SK-N-SH (cell line): ENCODE results near the gene AMACR. TPM values are rescaled to one million over a fixed set of nuclear protein-coding genes. Genes with fewer than 3 reads are reported as not detected.
A peak's percentile ranks its signal among the peaks of the same experiment; 100 is the strongest.

ENCODE experiments used
- CTCF ChIA-PET: fragments of 300-600, 350-600 bp; formaldehyde crosslinking; extraction: SDS; loops from one replicate; lab custom pipeline; 2021; lab: Yijun Ruan, JAX
- POLR2A ChIA-PET: fragments of 350-600 bp; sonication (Branson Sonifier 250); formaldehyde crosslinking; extraction: SDS; loops from one replicate; lab custom pipeline; 2020; ENCODE audit warnings: antibody characterized with exemption, inconsistent platforms; lab: Yijun Ruan, JAX
- DNase-seq: peaks from one replicate; pipeline ENCODE4 v3.0.0; 2012
- H2AFZ ChIP-seq: fragments of 200-600 bp; sonication (generic); 2 replicates; pipeline ENCODE4 v1.8.1; 2016; ENCODE audit warnings: antibody characterized with exemption, mild to moderate bottlenecking, low read depth
- H3F3A ChIP-seq: fragments of 200-600 bp; sonication (generic); replicated peaks from 2 replicates; pipeline ENCODE3; 2016; ENCODE audit warnings: antibody characterized with exemption, mild to moderate bottlenecking; ENCODE audit not compliant: insufficient read depth
- H3K27ac ChIP-seq, 2 experiments: fragments of 200-500 bp in 1 of 2; fragments of 200-600 bp in 1 of 2; sonication (Bioruptor generic) in 1 of 2; sonication (generic), shearing (Covaris generic) in 1 of 2; 2 replicates each; pipeline versions ENCODE4 v1.5.1 to v1.6.1; 2014 to 2016; ENCODE audit warnings: low read depth in 2 of 2, inconsistent platforms in 1 of 2, low read length in 1 of 2, mild to moderate bottlenecking in 1 of 2, mixed read lengths in 1 of 2
- H3K27me3 ChIP-seq: fragments of 200-600 bp; sonication (generic), shearing (Covaris generic); 2 replicates; pipeline ENCODE4 v1.6.1; 2016; ENCODE audit warnings: mixed run types; ENCODE audit not compliant: insufficient read depth
- H3K36me3 ChIP-seq, 2 experiments: fragments of 200-500 bp in 1 of 2; fragments of 200-600 bp in 1 of 2; sonication (Bioruptor generic) in 1 of 2; sonication (generic) in 1 of 2; replicated peaks in 1 of 2; 2 replicates each; pipeline versions ENCODE3 to v1.5.1; 2014 to 2016; ENCODE audit warnings: low read length in 1 of 2, mild to moderate bottlenecking in 1 of 2; ENCODE audit not compliant: insufficient read depth in 2 of 2, control insufficient read depth in 1 of 2
- H3K4me1 ChIP-seq, 2 experiments: fragments of 200-500 bp in 1 of 2; fragments of 200-600 bp in 1 of 2; sonication (Bioruptor generic) in 1 of 2; sonication (generic), shearing (Covaris generic) in 1 of 2; 2 replicates each; pipeline versions ENCODE4 v1.5.1 to v1.6.1; 2014 to 2016; ENCODE audit warnings: low read depth in 1 of 2, low read length in 1 of 2, mixed run types in 1 of 2; ENCODE audit not compliant: insufficient read depth in 2 of 2, control insufficient read depth in 1 of 2
- H3K4me2 ChIP-seq: fragments of 200-600 bp; sonication (generic), shearing (Covaris generic); 2 replicates; pipeline ENCODE4 v1.6.1; 2017; ENCODE audit warnings: mixed run types
- H3K4me3 ChIP-seq, 2 experiments: fragments of 200-500 bp in 1 of 2; fragments of 200-600 bp in 1 of 2; sonication (Bioruptor generic) in 1 of 2; sonication (generic), shearing (Covaris generic) in 1 of 2; 2 replicates each; pipeline versions ENCODE4 v1.5.1 to v1.8.1; 2014 to 2016; ENCODE audit warnings: low read depth in 2 of 2, inconsistent platforms in 1 of 2, low read length in 1 of 2, mild to moderate bottlenecking in 1 of 2, mixed read lengths in 1 of 2, moderate library complexity in 1 of 2
- H3K79me2 ChIP-seq: fragments of 200-600 bp; sonication (generic); 2 replicates; pipeline ENCODE4 v1.8.1; 2017; ENCODE audit warnings: mild to moderate bottlenecking; ENCODE audit not compliant: insufficient read depth
- H3K9ac ChIP-seq: fragments of 200-600 bp; sonication (generic); 2 replicates; pipeline ENCODE4 v1.6.1; 2017; ENCODE audit warnings: mixed run types
- H3K9me2 ChIP-seq: fragments of 200-600 bp; sonication (generic); 2 replicates; pipeline ENCODE4 v1.6.1; 2017; ENCODE audit warnings: mixed run types
- H3K9me3 ChIP-seq: fragments of 200-600 bp; sonication (generic); 2 replicates; pipeline ENCODE4 v1.6.1; 2017; ENCODE audit warnings: mixed run types, mild to moderate bottlenecking, moderate library complexity
- H4K20me1 ChIP-seq: fragments of 200-600 bp; sonication (generic); 2 replicates; pipeline ENCODE4 v1.6.1; 2017; ENCODE audit warnings: mild to moderate bottlenecking, mixed run types; ENCODE audit not compliant: insufficient read depth
- GABPA ChIP-seq: IDR thresholded peaks from 2 replicates; pipeline ENCODE4 v1.4.0; 2012; ENCODE audit warnings: low read depth, mild to moderate bottlenecking
- GATA2 ChIP-seq: sonication (generic); formaldehyde crosslinking; IDR thresholded peaks from 2 replicates; pipeline ENCODE4 v1.5.0; 2020; ENCODE audit warnings: mild to moderate bottlenecking, missing genetic modification reagents
- MEF2A ChIP-seq: IDR thresholded peaks from 2 replicates; pipeline ENCODE4 v1.4.0; 2012; ENCODE audit warnings: low read depth, borderline replicate concordance
- MXI1 ChIP-seq: IDR thresholded peaks from 2 replicates; pipeline ENCODE4 v1.6.1; 2012; ENCODE audit warnings: mild to moderate bottlenecking, low read depth, low read length, improper control_type of control experiment
- NFIC ChIP-seq: IDR thresholded peaks from 2 replicates; pipeline ENCODE4 v1.4.0; 2012; ENCODE audit warnings: borderline replicate concordance
- NRF1 ChIP-seq: IDR thresholded peaks from 2 replicates; pipeline ENCODE4 v1.6.1; 2012; ENCODE audit warnings: low read depth, mild to moderate bottlenecking, low read length
- POLR2AphosphoS5 ChIP-seq: IDR thresholded peaks from 2 replicates; pipeline ENCODE4 v1.6.1; 2012; ENCODE audit warnings: low read depth, low read length
- RAD21 ChIP-seq: IDR thresholded peaks from 2 replicates; pipeline ENCODE4 v1.6.1; 2012; ENCODE audit warnings: mild to moderate bottlenecking, low read length
- RXRA ChIP-seq: IDR thresholded peaks from 2 replicates; pipeline ENCODE4 v1.4.0; 2012; ENCODE audit warnings: low read depth, mild to moderate bottlenecking, borderline replicate concordance
- SIN3A ChIP-seq: IDR thresholded peaks from 2 replicates; pipeline ENCODE4 v1.6.1; 2012; ENCODE audit warnings: low read depth, mild to moderate bottlenecking, low read length, moderate library complexity, borderline replicate concordance
- TAF1 ChIP-seq: IDR thresholded peaks from 2 replicates; pipeline ENCODE4 v1.6.1; 2012; ENCODE audit warnings: low read depth, mild to moderate bottlenecking, low read length, moderate library complexity, borderline replicate concordance
- TEAD4 ChIP-seq: IDR thresholded peaks from 2 replicates; pipeline ENCODE4 v1.4.0; 2012; ENCODE audit warnings: mild to moderate bottlenecking, borderline replicate concordance; ENCODE audit not compliant: insufficient read depth
- YY1 ChIP-seq: IDR thresholded peaks from 2 replicates; pipeline ENCODE4 v1.4.0; 2012; ENCODE audit warnings: low read depth, mild to moderate bottlenecking
- WGBS: methylation state at CpG from one replicate; pipeline ENCODE4 v1.1.6; 2017; ENCODE audit warnings: low lambda C conversion rate; 5-methylcytosine and 5-hydroxymethylcytosine counted together
- polyA plus RNA-seq, 3 experiments: library from polyadenylated mRNA; depleted of rRNA; stranded (reverse); fragments of >200 nt; gene quantifications; 2 replicates each; pipeline ENCODE4 v1.2.3, GENCODE V29; 2012
- TF ChIP-seq, protein P1 (sequence below): fragments of 150-350 bp; IDR thresholded peaks from 2 replicates; pipeline ENCODE4 v1.6.1; 2017; ENCODE audit warnings: antibody characterized with exemption, low read length, low read depth, borderline replicate concordance
- TF ChIP-seq, protein P2 (sequence below): IDR thresholded peaks from 2 replicates; pipeline ENCODE4; 2012
- TF ChIP-seq, protein P3 (sequence below): IDR thresholded peaks from 2 replicates; pipeline ENCODE4 v1.6.1; 2012; ENCODE audit warnings: mild to moderate bottlenecking, low read depth, low read length, moderate library complexity
- TF ChIP-seq, protein P4 (sequence below): IDR thresholded peaks from 2 replicates; pipeline ENCODE4 v1.4.0; 2012; ENCODE audit warnings: low read depth, borderline replicate concordance
- TF ChIP-seq, protein P5 (sequence below): IDR thresholded peaks from 2 replicates; pipeline ENCODE4 v1.4.0; 2012; ENCODE audit warnings: low read depth

The AMACR gene
- polyA plus RNA-seq (2012; rRNA removed), result 11.8 and 14.0 TPM in 2 replicates
- polyA plus RNA-seq (2012; cell fraction: cytosol; rRNA removed), result 13.0 and 14.4 TPM in 2 replicates
- 6.7 and 9.7 TPM in 2 replicates for polyA plus RNA-seq (2012; cell fraction: nucleus; rRNA removed)

DNA sequence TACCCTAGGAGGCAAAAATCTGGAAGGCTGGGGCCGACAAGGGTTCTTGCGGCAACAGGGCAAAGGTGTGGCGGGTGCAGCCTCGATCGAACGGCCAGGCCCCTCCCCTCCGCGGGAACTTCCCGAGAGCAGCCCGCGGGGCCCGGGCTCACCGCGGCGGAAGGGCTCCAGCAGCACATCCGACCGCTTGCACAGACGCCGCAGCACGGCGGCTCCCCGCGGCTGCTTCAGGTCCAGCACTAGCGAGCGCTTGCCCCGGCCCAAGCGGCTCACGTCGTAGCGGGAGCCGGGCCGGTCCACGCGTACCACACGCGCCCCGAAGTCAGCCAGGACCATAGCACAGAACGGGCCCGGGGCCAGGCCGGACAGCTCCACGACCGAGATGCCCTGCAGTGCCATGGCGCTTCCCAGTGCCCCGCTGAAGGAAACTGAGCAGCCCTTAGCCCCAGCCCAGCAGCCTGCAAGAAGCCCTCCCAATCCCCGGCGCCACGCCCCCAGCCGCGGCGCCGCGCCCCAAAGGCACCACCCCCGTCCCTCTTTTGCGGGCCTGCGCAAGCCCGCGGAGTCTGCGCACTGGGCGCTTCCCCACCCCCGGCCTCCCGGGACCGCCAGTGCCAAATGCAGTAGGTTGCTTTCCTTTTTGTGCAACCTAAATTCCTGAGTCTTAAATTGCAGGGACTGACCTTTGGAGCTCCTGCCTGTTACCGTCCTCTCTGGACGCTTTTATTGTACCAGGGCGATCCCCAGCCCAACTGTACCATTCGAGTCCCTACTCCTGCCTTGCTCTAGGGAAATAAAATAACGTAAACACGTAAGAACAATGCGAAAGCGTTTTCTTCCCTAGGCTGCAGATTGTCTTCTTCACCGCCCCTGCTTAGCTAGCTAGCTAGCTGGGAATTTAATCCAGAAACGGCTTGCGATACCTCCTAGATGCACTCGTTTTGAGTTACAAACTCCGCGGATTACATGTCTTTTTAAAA, at the start of gene AMACR:
AMACR (minus strand) TSS at position 430 of the 980 bp plus-strand sequence; CDS start at position 399, 31 bp downstream.
- peaks cover 10 to 24% of the 10 kb centered on the region in 2 experiments for H3K36me3 ChIP-seq
- ChIA-PET CTCF (interaction anchor here (1.2 to 2.7 kb wide), 4 partner anchors 9 to 478 kb away, joined by 3 to 17 read pairs (median 3); no protein-coding TSS in a partner anchor), POLR2A (interaction anchor here (1.3 to 1.7 kb wide), 3 partner anchors 10 to 907 kb away, joined by 3 to 4 read pairs (median 3); partner anchors contain the start of genes BRIX1 and RAD1)
- H3K4me3 ChIP-seq, result peak within 1 kb of the TSS; percentile 84 to 91
- peaks cover 36% of the 10 kb centered on the region for H3F3A ChIP-seq
- H3K9me3 ChIP-seq, result no peaks in the 10 kb centered on the region
- 2% methylated on average over 43 of the region's 76 CpGs for WGBS
- DNase-seq, result peak; percentile 93
- peaks cover 8 to 10% of the 10 kb centered on the region in 2 experiments for H3K4me1 ChIP-seq
- H3K9me2 ChIP-seq, result no peaks in the 10 kb centered on the region
- TF ChIP-seq GATA2 (CRISPR knock-in tag), result no peak
- TF ChIP-seq, protein P1, sequence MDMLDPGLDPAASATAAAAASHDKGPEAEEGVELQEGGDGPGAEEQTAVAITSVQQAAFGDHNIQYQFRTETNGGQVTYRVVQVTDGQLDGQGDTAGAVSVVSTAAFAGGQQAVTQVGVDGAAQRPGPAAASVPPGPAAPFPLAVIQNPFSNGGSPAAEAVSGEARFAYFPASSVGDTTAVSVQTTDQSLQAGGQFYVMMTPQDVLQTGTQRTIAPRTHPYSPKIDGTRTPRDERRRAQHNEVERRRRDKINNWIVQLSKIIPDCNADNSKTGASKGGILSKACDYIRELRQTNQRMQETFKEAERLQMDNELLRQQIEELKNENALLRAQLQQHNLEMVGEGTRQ, result no peak
- no peak for TF ChIP-seq MEF2A
- peak; percentile 98 for TF ChIP-seq POLR2AphosphoS5
- no peak for TF ChIP-seq RXRA
- peak; percentile 66; the same call in 1 of the 2 replicates for TF ChIP-seq YY1
- TF ChIP-seq TEAD4, result 0 out of 2 replicates have a peak, but pooled peaks have one; percentile 20
- TF ChIP-seq MXI1, result peak; percentile 51; the same call in 1 of the 2 replicates
- no peak; the same call in 1 of the 2 replicates for TF ChIP-seq GABPA
- TF ChIP-seq, protein P2, sequence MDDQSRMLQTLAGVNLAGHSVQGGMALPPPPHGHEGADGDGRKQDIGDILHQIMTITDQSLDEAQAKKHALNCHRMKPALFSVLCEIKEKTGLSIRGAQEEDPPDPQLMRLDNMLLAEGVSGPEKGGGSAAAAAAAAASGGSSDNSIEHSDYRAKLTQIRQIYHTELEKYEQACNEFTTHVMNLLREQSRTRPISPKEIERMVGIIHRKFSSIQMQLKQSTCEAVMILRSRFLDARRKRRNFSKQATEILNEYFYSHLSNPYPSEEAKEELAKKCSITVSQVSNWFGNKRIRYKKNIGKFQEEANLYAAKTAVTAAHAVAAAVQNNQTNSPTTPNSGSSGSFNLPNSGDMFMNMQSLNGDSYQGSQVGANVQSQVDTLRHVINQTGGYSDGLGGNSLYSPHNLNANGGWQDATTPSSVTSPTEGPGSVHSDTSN, result peak; percentile 12; the same call in 1 of the 2 replicates
- TF ChIP-seq, protein P3, sequence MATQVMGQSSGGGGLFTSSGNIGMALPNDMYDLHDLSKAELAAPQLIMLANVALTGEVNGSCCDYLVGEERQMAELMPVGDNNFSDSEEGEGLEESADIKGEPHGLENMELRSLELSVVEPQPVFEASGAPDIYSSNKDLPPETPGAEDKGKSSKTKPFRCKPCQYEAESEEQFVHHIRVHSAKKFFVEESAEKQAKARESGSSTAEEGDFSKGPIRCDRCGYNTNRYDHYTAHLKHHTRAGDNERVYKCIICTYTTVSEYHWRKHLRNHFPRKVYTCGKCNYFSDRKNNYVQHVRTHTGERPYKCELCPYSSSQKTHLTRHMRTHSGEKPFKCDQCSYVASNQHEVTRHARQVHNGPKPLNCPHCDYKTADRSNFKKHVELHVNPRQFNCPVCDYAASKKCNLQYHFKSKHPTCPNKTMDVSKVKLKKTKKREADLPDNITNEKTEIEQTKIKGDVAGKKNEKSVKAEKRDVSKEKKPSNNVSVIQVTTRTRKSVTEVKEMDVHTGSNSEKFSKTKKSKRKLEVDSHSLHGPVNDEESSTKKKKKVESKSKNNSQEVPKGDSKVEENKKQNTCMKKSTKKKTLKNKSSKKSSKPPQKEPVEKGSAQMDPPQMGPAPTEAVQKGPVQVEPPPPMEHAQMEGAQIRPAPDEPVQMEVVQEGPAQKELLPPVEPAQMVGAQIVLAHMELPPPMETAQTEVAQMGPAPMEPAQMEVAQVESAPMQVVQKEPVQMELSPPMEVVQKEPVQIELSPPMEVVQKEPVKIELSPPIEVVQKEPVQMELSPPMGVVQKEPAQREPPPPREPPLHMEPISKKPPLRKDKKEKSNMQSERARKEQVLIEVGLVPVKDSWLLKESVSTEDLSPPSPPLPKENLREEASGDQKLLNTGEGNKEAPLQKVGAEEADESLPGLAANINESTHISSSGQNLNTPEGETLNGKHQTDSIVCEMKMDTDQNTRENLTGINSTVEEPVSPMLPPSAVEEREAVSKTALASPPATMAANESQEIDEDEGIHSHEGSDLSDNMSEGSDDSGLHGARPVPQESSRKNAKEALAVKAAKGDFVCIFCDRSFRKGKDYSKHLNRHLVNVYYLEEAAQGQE, result peak; percentile 47; the same call in 1 of the 2 replicates
- TF ChIP-seq, protein P4, sequence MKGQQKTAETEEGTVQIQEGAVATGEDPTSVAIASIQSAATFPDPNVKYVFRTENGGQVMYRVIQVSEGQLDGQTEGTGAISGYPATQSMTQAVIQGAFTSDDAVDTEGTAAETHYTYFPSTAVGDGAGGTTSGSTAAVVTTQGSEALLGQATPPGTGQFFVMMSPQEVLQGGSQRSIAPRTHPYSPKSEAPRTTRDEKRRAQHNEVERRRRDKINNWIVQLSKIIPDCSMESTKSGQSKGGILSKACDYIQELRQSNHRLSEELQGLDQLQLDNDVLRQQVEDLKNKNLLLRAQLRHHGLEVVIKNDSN, result no peak
- TF ChIP-seq, protein P5, sequence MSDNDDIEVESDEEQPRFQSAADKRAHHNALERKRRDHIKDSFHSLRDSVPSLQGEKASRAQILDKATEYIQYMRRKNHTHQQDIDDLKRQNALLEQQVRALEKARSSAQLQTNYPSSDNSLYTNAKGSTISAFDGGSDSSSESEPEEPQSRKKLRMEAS, result peak; percentile 43; the same call in 1 of the 2 replicates
- no peak; the same call in 1 of the 2 replicates for TF ChIP-seq NFIC
- no peak for TF ChIP-seq RAD21
- TF ChIP-seq NRF1, result peak; percentile 98
- peak; percentile 79; the same call in 1 of the 2 replicates for TF ChIP-seq TAF1
- peak; percentile 46; the same call in 1 of the 2 replicates for TF ChIP-seq SIN3A
- TF ChIP-seq, all 33 proteins: peak for 10
- Histone ChIP-seq H3K4me2 (peak within 1 kb of the TSS; percentile 91), H2AFZ (peak within 1 kb of the TSS; percentile 96), H3K9ac (peak within 1 kb of the TSS; percentile 87), H4K20me1 (no peaks in the 10 kb centered on the region), H3K27ac (peak within 1 kb of the TSS; percentile 89 to 99), H3K27me3 (no peaks in the 10 kb centered on the region), H3K79me2 (peaks cover 14% of the 10 kb centered on the region)
